ENCODE results near the gene UNC5C.

The UNC5C gene

GRCh38 chr4:95263391-95263790 is 285.4 kb downstream of the UNC5C start:
- POLR2A ChIA-PET: no interaction called here
- no peaks in the 10 kb centered on the region for H3K9me3 ChIP-seq (ENCODE audit: control insufficient read depth, insufficient read depth, low read depth, low read length)
- no peak overlapping the region for H3K4me3 ChIP-seq (ENCODE audit: low read depth, low read length)
- CTCF ChIA-PET: interaction anchor here (0.5 kb wide), 1 partner anchor 93 kb away, joined by 3 read pairs; no protein-coding TSS in a partner anchor
- H3K4me1 ChIP-seq (ENCODE audit: control insufficient read depth, insufficient read depth, low read length): no peaks in the 10 kb centered on the region
- H3K27ac ChIP-seq (ENCODE audit: extremely low read depth, low read depth, low read length): no peak overlapping the region
- H3K36me3 ChIP-seq (ENCODE audit: control insufficient read depth in 2 of 2, insufficient read depth in 1 of 2, low read length in 2 of 2): no peaks in the 10 kb centered on the region
- TF ChIP-seq ZNF777 (tag by site-specific recombination; IDR thresholded peaks at IDR 0.05; ENCODE audit: borderline replicate concordance): no peak
- no peak for TF ChIP-seq ZNF548 (tag by site-specific recombination; IDR thresholded peaks at IDR 0.05)
- no peak for TF ChIP-seq ZNF23 (tag by site-specific recombination; IDR thresholded peaks at IDR 0.05; ENCODE audit: borderline replicate concordance)
- TF ChIP-seq ZNF426 (tag by site-specific recombination; IDR thresholded peaks at IDR 0.05): no peak
- TF ChIP-seq ZNF202 (tag by site-specific recombination; IDR thresholded peaks at IDR 0.05; ENCODE audit: borderline replicate concordance): no peak

GRCh38 chr4:95256108-95256835 is 292.5 kb downstream of the UNC5C start:
- ChIA-PET POLR2A (no interaction called here), CTCF (no interaction called here)
- Histone ChIP-seq H3K9me3 (ENCODE audit: control insufficient read depth, insufficient read depth, low read depth, low read length) (no peaks in the 10 kb centered on the region), H3K4me1 (ENCODE audit: control insufficient read depth, insufficient read depth, low read length) (no peaks in the 10 kb centered on the region), H3K36me3 (ENCODE audit: control insufficient read depth in 2 of 2, insufficient read depth in 1 of 2, low read length in 2 of 2) (no peaks in the 10 kb centered on the region), H3K4me3 (ENCODE audit: low read depth, low read length) (no peak overlapping the region), H3K27ac (ENCODE audit: extremely low read depth, low read depth, low read length) (no peak overlapping the region)
- TF ChIP-seq ZBTB48 (tag by site-specific recombination; IDR thresholded peaks at IDR 0.05): no peak
- TF ChIP-seq TCF7L2 (IDR thresholded peaks at IDR 0.05; ENCODE audit: borderline replicate concordance, low read depth, low read length): no peak
- TF ChIP-seq ZNF621 (tag by site-specific recombination; IDR thresholded peaks at IDR 0.05): no peak
- TF ChIP-seq ZFP3 (tag by site-specific recombination; IDR thresholded peaks at IDR 0.05; ENCODE audit: low read depth): no peak
- no peak for TF ChIP-seq ZNF560 (tag by site-specific recombination; IDR thresholded peaks at IDR 0.05; ENCODE audit: borderline replicate concordance)
- no peak for TF ChIP-seq ZNF701 (tag by site-specific recombination; IDR thresholded peaks at IDR 0.05)
- no peak for TF ChIP-seq SCRT1 (tag by site-specific recombination; IDR thresholded peaks at IDR 0.05; ENCODE audit: borderline replicate concordance)
- no peak for TF ChIP-seq ZNF18 (tag by site-specific recombination; IDR thresholded peaks at IDR 0.05)
- no peak for TF ChIP-seq ZBTB10 (tag by site-specific recombination; IDR thresholded peaks at IDR 0.05)
- no peak for TF ChIP-seq ZBTB8A (tag by site-specific recombination; IDR thresholded peaks at IDR 0.05)
- TF ChIP-seq ZNF221 (tag by site-specific recombination; IDR thresholded peaks at IDR 0.05; ENCODE audit: borderline replicate concordance): no peak
- TF ChIP-seq REPIN1 (tag by site-specific recombination; IDR thresholded peaks at IDR 0.05; ENCODE audit: low read depth): no peak
- no peak for TF ChIP-seq ZNF341 (tag by site-specific recombination; IDR thresholded peaks at IDR 0.05; ENCODE audit: low read depth)
- TF ChIP-seq ZNF23 (tag by site-specific recombination; IDR thresholded peaks at IDR 0.05; ENCODE audit: borderline replicate concordance): no peak

Data from HEK293 (cell line).